Urothelium cell line (cell line): Measurements from ENCODE around the gene KCTD5.
A peak's percentile ranks its signal among the peaks of the same experiment; 100 is the strongest.
"Not testable (repeated sequence)": the region's sequence is repeated elsewhere in the genome, so short reads cannot be mapped to it uniquely, and the experiment has no call there.

Experiments
- DNase-seq: peaks from one replicate; pipeline ENCODE4 v3.0.0; 2011; ENCODE audit warnings: low spot score, mixed read lengths
- FAIRE-seq: peaks from 2 replicates; lab custom pipeline; 2011; peaks lifted over from hg19 to GRCh38; lab: Jason Lieb, UNC

KCTD5 gene, protein sequence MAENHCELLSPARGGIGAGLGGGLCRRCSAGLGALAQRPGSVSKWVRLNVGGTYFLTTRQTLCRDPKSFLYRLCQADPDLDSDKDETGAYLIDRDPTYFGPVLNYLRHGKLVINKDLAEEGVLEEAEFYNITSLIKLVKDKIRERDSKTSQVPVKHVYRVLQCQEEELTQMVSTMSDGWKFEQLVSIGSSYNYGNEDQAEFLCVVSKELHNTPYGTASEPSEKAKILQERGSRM

DNA sequence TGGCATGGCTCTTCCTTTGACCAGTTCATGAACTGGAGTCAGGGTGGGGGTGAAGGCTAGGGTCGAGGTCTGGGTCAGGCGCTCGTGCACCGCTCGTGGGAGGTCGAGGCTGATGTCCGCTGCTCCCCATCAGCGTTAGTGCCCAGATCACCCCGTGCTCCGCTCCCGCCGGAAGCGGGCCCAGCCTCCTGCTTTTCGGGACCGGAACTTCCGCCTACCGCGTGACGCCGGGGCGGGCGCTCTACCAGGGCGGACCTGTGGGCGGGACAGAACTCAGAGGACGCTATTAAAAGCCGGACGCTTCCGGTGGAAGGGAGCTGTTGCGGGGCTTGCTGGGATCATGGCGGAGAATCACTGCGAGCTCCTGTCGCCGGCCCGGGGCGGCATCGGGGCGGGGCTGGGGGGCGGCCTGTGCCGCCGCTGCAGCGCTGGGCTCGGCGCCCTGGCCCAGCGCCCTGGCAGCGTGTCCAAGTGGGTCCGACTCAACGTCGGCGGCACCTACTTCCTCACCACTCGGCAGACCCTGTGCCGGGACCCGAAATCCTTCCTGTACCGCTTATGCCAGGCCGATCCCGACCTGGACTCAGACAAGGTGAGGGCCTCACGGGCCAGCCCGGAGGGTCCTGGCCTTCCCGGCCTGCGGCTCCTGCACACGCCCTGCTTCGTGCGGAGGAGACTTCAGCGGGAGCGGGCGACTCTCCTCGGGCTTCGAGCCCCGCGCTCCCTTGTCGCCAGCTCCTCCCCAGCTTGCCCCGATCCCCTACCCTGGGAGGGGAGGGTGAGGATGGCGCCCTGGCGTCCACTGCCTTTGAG, at the start of gene KCTD5:
Gene KCTD5 (plus strand): TSS at position 315 of the 813 bp plus-strand sequence. CDS start 26 bp downstream, at position 341.
- FAIRE-seq, result no peak
- peak; percentile 96 for DNase-seq

DNA sequence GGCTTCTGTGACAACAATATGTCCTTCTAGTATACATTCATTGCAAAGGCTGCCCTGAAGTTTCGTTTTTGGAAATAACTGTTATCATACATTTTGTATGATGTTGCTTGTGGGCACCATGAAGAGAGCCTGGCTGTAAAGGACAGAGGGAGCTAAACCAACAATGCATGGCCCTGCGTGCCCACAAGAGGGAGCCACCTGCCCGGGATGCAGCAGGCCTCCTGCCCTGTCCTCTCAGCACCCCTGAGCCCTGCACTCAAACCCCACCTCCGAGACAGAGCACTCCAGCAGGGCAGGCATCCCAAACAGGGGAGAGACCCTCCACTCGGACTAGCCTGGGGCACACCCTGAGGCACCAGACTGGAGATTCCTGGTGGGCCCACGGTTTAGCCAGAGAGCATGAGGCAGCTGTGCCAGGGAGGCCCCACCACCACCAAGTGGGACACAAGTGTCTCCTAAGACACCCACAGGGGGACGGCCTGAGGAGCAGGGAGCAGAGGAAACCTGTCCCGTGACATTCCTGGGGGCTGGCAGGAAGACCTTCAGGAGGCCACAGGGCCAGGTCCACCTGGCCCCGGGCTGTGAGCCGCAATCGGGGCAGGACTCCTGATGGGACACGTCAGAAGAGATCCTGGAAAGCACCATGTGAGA, 43.1 kb upstream of the KCTD5 start:
- peak; percentile 5 for FAIRE-seq

DNA sequence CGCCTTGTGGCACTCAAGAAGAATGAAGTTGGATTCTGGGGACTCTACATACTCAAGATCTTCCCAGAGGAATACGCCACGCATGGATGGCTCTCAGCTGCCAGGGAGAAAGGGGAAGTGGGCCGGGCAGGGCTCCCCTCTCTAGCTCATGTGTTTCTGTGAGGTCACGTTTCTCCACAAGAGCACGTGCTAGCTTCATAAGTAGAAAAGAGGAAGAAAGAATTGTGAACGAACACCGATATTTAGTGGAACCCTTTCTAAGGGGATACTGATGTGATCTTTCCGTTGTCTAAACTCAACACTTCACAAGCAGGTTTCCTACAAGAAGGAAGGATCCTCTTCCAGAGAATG, 42.6 kb upstream of the KCTD5 start:
- not testable (repeated sequence) for FAIRE-seq, DNase-seq

More for the DNA sequence above, 43.1 kb upstream of the KCTD5 start:
- not testable (repeated sequence) for DNase-seq

DNA sequence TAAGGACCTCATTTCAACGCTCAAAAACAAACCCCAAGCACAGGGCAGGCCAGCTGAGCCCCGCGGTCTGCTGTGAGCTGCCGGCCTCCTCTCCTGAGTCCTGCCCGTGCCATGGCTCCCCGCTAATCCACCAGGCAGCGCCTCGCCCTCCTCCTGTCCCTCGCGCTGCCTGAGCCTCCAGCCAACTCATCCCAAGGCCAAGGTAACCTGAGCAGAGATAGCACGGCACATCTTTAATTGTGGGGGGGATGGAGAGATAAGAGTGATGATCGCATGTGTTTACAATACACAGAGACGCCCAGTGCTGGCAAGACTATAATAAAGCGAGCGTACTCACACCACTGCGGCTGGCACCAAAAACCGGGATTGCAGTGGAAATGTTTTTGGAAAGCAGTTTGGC, 39.8 kb upstream of the KCTD5 start:
- DNase-seq, FAIRE-seq: not testable (repeated sequence)

DNA sequence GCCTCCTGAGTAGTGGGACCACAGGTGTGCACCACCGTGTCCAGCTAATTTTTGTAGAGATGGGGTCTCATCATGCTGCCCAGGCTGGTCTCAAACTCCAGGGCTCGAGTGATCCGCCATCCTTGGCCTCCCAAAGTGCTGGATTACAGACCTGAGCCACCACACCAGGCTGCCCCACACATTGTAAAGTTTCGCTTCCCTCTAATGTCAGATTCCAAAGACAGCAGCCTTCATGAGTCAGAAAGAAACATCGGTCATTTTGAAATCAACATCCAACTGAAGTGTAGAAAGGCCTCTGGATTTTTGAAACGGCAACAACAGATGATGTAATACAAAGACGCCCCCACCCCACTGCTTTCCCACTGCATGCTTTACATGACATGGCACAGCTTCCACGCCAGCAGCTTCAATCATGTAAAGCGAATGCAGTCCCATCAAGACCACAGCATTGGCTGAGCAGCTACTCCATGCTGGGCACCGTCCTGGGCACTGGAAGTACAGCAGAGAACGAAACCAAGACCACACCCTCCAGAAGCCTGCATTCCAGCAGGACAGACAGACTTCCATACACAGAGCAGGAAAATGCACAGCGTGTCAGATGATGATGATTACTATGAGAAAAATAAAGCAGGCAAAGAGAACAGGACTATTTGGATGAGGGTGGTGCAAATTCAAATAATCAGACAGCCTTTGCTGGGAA, 37.4 kb upstream of the KCTD5 start:
- not testable (repeated sequence) for DNase-seq, FAIRE-seq

DNA sequence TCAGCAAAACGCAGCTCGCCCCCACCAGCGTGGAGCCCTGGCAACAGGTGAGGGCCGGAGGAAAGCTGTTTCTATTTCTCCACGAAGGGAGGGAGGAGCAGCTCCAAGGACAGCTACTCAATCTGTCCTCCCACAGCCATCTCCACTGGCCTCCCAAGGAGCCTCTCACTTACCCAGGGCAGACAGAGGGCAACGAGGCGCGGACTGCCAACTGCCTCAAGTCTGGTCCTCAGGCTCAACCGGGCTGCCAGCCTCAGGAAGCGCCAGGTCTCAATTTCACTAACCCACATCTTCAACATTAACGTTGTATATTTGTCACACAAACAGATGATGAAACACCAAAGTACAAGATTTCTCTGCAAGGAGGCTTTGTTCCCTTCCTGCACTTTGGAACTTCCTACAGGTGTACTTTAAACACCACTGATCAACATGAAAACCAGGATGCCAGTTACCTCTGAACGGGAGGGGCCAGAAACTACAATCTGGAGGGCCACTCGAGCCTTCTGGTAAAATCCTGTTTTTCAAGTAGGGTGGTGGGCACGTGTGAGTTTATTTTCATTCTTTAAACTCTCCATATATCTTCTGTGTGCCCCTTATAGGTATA, 31.0 kb upstream of the KCTD5 start:
- FAIRE-seq, DNase-seq: not testable (repeated sequence)

DNA sequence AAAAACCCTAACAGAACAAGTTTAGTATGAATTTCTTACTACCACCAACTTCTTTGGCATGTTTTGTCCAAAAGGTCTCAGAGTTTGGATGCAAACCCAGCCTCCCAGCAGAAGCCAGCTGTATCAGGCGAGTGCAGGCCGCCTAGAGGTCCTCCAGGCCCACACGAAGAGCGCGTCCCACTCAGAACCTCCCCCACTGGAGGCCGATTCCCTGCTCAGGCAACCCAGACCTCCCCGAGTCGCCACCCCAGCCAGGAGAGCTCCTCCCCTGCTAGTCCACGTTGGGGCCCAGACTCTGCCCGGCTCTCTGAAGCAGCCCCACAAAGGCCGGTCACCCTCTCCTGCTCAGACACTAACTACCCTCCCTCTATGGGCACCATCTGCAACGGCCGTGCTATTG, 28.4 kb upstream of the KCTD5 start:
- FAIRE-seq, DNase-seq: not testable (repeated sequence)

DNA sequence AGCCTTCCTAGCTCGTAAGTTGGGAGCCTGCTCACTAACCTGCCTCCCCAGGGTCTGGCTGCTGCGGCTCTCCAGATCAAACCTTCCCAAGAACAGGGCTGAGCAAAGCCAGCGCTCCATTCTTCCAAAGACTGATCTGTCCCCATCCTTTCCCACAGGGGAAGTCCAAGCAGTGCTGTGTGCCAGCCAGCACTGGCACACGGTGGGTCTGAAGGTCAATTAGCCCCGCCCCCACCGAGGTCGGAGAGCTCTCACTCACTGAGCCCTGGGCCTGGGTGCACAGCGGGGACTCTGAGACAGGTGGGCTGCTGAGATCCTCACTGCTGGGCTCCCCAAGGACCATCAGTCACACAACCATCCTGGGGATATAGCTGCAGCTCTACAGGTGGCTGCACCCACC, 27.4 kb upstream of the KCTD5 start:
- DNase-seq, FAIRE-seq: not testable (repeated sequence)

DNA sequence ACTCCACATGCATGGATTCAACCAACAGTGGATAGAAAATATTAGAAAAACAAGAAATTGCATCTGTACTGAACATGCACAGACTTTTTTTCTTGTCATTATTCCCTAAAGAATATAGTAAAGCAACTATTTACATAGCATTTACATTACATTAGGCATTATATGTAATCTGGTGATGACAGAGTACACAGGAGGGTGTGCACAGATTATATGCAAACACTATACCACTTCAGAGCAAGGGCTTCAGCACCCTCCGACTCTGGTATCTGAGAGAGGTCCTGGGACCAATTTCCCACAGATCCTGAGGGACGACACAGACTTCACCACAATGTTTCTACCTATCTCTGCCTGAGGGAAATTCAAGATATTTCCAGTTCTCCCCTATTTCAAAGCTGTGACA, 25.3 kb upstream of the KCTD5 start:
- DNase-seq (no peak), FAIRE-seq (no peak)

DNA sequence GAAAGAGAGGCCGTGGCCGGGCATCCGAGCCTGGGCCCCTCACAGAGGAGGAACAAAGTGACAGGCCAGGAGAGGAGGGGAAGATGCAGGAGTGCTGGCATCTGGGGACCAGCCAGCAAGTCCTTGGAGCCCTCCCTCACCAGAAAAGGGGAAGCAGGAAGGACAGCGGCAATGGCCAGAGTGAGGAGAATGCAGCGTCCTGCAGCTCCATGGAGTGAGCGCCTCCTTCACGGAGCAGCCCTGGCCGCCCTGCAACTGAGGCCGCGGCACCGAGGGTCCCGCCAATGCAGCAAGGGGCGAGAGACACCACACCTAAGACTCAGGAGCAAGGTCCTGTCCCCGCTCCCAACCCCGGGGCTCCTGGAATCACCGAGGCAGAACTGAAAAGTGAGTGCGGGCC, 24.5 kb upstream of the KCTD5 start:
- FAIRE-seq, DNase-seq: not testable (repeated sequence)

DNA sequence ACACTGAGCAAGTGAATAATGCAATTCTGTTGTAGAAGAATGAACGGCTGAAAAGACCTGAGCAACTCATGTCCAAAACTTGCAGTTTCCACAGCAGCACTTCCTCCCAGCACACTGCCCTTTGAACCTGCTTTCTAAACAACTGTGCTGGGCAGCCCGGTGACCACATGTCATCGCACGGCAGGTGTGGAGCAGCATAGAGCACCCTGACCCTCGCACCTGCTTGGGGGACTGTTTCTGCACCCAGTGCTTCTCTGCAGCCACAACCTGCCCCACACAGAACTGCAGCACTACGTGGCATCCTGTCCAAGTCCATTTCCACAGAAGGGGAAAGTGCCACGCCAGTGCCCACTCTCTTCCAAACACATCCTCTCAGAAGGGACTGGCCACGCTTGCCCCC, 22.8 kb upstream of the KCTD5 start:
- DNase-seq, result not testable (repeated sequence)

DNA sequence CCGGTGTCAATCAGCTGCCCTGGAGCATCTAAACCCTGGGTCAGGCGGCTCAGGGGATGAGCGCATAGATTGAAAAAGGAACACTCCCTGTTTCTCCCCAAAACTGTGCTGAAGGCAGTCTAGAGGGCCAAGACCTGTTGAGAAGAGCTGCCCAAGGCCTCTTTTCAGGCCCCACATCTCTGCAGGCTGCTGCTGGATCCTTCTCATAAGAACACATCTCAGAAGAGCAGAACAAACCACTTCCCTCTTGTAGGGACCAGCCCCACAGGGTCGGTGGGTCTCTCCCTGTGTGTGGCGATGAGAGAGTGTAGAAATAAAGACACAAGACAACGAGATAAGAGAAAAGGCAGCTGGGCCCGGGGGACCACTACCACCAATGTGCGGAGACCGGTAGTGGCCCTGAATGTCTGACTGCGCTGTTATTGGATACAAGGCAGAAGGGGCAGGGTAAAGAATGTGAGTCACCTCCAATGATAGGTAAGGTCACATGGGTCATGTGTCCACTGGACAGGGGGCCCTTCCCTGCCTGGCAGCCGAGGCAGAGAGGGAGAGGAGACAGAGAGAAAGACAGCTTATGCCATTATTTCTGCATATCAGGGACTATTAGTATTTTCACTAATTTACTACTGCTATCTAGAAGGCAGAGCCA, 22.2 kb upstream of the KCTD5 start:
- not testable (repeated sequence) for DNase-seq, FAIRE-seq

More for the DNA sequence above, 22.8 kb upstream of the KCTD5 start:
- not testable (repeated sequence) for FAIRE-seq

DNA sequence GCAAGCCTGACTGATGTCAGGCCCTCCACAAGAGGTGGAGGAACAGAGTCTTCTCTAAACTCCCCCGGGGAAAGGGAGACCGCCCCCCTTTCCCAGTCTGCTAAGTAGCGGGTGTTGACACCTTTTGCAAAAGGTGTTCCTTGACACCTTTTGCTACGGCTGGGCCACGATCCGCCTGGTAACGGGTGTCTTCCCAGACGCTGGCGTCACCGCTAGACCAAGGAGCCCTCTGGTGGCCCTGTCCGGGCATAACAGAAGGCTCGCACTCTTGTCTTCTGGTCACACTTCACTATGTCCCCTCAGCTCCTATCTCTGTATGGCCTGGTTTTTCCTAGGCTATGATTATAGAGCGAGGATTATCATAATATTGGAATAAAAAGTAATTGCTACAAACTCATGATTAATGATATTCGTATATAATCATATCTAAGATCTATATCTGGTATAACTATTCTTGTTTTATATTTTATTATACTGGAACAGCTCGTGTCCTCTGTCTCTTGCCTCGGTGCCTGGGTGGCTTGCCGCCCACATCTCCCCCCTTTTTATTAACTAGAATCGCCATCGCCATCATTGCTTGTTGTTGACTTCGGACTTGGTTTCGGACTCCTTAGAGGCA, 21.5 kb upstream of the KCTD5 start:
- not testable (repeated sequence) for DNase-seq, FAIRE-seq

DNA sequence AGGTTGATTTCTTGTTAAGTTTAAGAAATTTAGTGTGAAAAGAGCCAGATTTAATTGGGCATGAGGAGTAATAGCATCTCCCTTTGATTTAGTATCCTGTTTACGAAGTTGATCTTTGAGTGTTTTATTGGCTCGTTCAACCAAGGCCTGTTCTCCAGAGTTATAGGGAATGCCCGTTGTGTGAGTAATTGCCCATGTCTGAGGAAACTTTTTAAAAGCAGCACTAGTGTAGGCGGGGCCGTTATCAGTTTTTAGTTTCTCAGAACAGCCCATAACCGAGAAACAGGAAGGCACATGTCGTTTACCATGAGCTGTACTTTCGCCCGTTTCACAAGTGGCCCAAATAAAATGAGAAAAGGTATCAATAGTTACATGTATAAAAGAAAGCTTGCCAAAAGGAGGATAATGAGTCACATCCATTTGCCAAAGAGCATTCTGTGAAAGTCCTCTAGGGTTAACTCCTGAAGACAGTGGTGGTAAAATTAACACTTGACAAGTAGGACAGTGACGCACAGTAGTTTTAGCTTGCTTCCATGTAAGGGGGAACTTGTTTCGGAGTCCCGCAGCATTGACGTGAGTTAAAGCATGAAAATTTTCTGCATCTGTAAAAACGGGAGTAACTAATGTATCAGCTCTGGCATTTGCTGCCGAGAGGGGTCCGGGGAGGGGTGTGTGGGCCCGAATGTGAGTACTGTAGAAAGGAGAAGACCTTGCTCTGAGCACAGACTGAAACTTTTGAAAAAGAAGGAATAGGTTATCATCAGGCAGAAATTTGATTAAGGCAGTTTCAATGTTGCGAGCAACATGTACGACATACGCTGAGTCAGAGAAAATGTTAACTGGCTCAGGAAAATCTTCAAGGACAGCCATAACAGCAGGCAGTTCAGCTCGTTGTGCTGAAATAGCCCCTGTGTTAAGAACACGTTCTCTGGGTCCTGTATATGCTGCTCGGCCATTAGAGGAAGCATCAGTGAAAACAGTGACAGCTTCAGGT, 18.5 kb upstream of the KCTD5 start:
- DNase-seq (no peak), FAIRE-seq (no peak)

DNA sequence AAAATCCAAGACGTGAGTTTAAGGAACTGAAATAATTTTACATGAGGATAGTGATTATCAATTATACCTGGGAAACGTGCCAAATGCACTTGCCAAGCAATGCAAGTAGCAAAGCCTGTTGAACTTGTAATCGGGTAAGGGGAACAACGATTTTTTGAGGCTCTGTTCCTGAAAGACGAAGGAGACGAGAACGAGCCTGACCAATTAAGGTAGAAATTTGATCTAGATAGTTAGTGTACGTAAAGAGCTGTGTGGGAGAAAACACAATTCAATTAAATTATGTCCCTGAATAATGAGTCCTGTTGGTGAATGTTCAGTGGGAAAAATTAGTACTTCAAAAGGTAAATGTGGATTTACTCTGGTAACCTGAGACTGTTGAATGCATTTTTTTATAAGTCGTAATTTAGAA, 17.7 kb upstream of the KCTD5 start:
- no peak for FAIRE-seq

DNA sequence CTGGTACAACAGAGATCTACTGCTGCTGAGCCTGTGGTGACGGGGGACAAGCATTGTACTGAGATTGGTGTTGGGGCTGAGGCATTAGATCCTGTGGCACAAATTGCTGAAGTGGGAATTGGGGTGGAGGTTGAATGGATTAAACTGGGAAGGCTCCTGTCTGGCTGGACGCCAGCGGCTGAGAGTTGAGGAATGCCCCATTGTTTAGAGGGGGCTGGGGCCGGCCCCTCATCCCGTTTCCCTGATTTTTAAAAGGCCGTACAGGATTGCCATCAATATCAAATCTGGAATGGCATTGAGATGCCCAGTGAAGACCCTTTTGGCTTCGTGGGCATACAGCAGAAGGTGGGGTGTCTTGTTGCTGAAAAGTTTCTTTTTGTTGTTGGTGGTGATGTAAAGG, 15.7 kb upstream of the KCTD5 start:
- not testable (repeated sequence) for FAIRE-seq

More for the DNA sequence above, 17.7 kb upstream of the KCTD5 start:
- DNase-seq, result no peak

DNA sequence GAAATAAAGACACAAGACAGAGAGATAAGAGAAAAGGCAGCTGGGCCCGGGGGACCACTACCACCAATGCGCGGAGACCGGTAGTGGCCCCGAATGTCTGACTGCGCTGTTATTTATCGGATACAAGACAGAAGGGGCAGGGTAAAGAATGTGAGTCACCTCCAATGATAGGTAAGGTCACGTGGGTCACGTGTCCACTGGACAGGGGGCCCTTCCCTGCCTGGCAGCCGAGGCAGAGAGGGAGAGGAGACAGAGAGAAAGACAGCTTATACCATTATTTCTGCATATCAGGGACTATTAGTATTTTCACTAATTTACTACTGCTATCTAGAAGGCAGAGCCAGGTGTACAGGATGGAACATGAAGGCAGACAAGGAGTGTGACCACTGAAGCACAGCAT, 12.7 kb upstream of the KCTD5 start:
- not testable (repeated sequence) for FAIRE-seq, DNase-seq

More for the DNA sequence above, 15.7 kb upstream of the KCTD5 start:
- not testable (repeated sequence) for DNase-seq

DNA sequence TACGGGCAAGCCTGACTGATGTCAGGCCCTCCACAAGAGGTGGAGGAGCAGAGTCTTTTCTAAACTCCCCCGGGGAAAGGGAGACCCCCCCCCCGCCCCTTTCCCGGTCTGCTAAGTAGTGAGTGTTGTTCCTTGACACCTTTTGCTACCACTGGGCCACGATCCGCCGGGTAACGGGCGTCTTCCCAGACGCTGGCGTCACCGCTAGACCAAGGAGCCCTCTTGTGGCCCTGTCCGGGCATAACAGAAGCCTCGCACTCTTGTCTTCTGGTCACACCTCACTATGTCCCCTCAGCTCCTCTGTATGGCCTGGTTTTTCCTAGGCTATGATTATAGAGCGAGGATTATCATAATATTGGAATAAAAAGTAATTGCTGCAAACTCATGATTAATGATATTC, 12.3 kb upstream of the KCTD5 start:
- FAIRE-seq, result not testable (repeated sequence)

More for the DNA sequence above, 12.3 kb upstream of the KCTD5 start:
- DNase-seq, result peak; percentile 26
